ENCODE measurements around the gene HNRNPAB.
"Not testable (repeated sequence)": the region's sequence is repeated elsewhere in the genome, so short reads cannot be mapped to it uniquely, and the experiment has no call there.

HNRNPAB gene

DNA sequence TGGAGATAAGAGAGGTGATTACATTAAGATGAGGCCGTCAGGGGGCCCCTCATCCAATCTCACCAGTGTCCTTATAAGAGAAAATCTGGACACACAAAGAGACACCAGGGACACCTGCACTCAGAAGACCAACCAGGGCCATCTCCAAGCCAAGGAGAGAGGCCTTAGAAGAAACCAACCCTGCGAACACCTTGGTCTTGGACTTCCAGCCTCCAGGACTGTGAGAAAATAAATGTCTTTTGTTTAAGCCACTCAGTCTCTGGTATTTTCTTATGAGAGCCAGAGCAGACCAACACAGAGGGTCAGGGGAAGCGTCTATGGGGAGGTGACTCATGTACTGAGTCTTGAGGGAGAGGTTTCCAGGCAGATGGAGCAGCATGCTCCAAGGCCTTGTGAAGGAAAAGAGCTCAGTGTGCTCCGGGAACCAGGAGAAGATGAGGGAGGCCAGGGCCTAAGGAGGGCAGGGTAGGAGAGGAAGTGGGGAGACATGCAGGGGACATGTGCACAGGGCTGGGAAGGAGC is 22.9 kb downstream of the HNRNPAB start:
- TF ChIP-seq, protein P1, sequence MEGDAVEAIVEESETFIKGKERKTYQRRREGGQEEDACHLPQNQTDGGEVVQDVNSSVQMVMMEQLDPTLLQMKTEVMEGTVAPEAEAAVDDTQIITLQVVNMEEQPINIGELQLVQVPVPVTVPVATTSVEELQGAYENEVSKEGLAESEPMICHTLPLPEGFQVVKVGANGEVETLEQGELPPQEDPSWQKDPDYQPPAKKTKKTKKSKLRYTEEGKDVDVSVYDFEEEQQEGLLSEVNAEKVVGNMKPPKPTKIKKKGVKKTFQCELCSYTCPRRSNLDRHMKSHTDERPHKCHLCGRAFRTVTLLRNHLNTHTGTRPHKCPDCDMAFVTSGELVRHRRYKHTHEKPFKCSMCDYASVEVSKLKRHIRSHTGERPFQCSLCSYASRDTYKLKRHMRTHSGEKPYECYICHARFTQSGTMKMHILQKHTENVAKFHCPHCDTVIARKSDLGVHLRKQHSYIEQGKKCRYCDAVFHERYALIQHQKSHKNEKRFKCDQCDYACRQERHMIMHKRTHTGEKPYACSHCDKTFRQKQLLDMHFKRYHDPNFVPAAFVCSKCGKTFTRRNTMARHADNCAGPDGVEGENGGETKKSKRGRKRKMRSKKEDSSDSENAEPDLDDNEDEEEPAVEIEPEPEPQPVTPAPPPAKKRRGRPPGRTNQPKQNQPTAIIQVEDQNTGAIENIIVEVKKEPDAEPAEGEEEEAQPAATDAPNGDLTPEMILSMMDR (IDR thresholded peaks at IDR 0.05; ENCODE audit: low read depth, low read length): no peak
- no peak for DNase-seq
- Histone ChIP-seq H3K27me3 (no peaks in the 10 kb centered on the region), H3K4me1 (no peaks in the 10 kb centered on the region), H3K4me3 (ENCODE audit: low read depth, low read length) (no peak overlapping the region), H3K9me3 (no peaks in the 10 kb centered on the region), H3K36me3 (peaks cover 38% of the 10 kb centered on the region)

DNA sequence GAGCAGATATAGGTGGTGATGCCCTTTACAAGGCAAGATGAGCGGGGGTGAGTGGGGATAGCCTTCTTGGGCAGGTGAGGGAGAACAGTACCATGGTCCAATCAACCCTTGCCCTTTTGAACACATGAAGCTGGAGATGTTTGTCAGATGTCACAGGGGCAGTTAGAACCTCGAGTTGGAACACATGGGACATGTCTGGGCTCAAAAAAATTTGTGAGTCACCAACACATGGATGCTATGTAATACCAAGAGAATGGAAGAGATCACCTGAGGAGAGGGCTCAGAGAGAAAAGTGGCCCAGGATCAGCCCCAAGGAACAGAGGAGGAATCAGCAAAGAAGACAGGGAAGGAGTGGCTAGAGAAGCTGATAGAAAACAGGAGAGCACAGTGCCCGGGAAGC is 23.6 kb downstream of the HNRNPAB start:
- TF ChIP-seq, protein P1 (IDR thresholded peaks at IDR 0.05; ENCODE audit: low read depth, low read length): no peak
- H3K36me3 ChIP-seq: peaks cover 38% of the 10 kb centered on the region

DNA sequence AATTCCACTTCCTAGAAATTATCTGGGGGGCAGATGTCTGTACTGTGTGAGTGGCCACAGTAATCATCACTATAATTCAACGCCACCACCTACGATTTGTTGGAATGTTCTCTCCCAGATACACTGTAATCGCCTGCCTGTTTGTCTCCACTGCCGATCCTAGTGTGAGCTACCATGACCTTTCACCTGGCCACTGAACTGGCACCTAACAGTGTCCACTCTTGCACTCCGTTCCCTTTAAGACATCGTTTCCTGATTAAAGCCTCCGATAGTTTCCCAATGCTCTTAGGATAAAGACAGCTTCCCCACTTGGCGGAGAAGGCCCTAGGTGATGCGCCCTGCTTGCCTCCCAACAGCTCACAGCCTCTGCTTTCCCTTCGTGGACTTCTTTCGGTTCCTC is 24.3 kb downstream of the HNRNPAB start:
- Histone ChIP-seq H3K27me3 (no peaks in the 10 kb centered on the region), H3K9me3 (no peaks in the 10 kb centered on the region), H3K4me3 (ENCODE audit: low read depth, low read length) (no peak overlapping the region), H3K4me1 (no peaks in the 10 kb centered on the region), H3K36me3 (peaks cover 38% of the 10 kb centered on the region)
- no peak for DNase-seq
- TF ChIP-seq, protein P1 (IDR thresholded peaks at IDR 0.05; ENCODE audit: low read depth, low read length): no peak

More for the DNA sequence above, 23.6 kb downstream of the HNRNPAB start:
- H3K4me3 ChIP-seq (ENCODE audit: low read depth, low read length): no peak overlapping the region
- no peaks in the 10 kb centered on the region for H3K9me3 ChIP-seq
- no peak for DNase-seq
- no peaks in the 10 kb centered on the region for H3K27me3 ChIP-seq
- H3K4me1 ChIP-seq: no peaks in the 10 kb centered on the region

DNA sequence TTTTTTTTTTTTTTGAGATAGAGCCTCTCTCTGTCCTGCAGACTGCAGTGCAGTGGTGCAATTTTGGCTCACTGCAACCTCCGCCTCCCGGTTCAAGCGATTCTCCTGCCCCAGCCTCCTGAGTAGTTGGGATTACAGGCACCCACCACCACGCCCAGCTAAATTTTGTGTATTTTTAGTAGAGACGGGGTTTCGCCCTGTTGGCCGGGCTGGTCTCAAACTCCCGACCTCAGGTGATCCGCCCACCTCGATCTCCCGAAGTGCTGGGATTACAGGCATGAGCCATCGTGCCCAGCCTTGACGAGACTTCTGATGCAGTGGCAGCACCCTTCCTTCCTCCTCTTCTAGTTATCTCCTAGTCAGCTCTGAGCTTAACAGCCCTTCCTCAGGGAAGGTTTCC is 24.8 kb downstream of the HNRNPAB start:
- H3K36me3 ChIP-seq: peaks cover 38% of the 10 kb centered on the region
- not testable (repeated sequence) for H3K4me3 ChIP-seq (ENCODE audit: low read depth, low read length); H3K4me1 ChIP-seq; H3K27me3 ChIP-seq; DNase-seq; H3K9me3 ChIP-seq

DNA sequence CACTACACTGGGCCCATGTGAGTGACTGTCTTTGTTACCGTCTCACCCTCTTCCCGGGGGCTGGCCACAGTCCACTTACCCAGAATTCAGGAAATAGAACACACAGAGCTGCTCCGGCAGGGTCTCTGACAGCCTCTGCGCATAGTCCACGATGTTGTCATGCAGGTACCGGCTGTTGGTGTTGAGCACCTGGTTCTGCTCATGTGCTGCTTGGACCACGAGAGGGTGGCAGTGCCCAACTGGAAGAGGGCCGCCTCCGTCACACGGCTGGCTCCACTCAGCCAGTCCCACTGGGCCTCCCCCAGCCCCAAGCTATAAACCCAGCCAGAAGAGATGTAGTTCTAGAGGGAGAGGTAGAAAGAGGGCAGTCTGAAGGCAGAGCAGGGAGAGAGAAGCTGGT is 25.5 kb downstream of the HNRNPAB start:
- Histone ChIP-seq H3K9me3 (no peaks in the 10 kb centered on the region), H3K27me3 (no peaks in the 10 kb centered on the region), H3K36me3 (peaks cover 33% of the 10 kb centered on the region), H3K4me3 (ENCODE audit: low read depth, low read length) (no peak overlapping the region), H3K4me1 (no peaks in the 10 kb centered on the region)
- TF ChIP-seq, protein P1 (IDR thresholded peaks at IDR 0.05; ENCODE audit: low read depth, low read length): no peak
- no peak for DNase-seq

DNA sequence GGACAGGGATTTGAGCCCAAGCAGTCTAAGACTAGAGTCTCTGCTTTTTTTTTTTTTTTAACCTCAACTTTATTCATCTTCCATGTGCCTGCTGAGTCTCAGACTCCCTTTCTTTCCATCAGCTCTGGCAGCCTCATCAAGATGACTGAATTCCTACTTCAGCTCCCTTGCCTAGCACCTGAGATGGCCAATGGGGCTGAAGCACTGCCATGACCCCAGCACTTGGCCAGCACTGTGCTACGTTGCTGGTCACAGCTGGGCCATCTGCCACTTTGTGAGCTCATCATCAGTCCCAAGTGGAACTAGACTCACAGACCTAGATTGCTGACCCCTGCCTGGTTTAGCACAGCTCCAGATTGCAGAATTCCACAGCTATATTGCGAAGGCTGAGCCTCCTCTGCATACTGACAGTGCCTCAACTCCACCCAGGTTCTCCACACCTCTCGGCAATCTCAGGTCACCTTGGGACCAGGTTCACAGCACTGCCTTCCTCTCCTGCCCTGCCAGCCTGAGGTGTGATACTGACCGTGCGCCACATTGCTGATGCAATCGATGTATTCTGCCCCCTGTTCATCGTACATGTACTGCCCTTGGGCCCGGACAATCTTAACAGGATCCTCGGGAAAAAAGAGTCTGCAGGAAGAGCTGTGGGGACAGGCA is 26.7 kb downstream of the HNRNPAB start:
- Histone ChIP-seq H3K4me3 (ENCODE audit: low read depth, low read length) (peak overlapping the region; percentile 93), H3K36me3 (peaks cover 29% of the 10 kb centered on the region), H3K4me1 (no peaks in the 10 kb centered on the region), H3K27me3 (no peaks in the 10 kb centered on the region), H3K9me3 (no peaks in the 10 kb centered on the region)
- DNase-seq: no peak
- TF ChIP-seq, protein P1 (IDR thresholded peaks at IDR 0.05; ENCODE audit: low read depth, low read length): no peak

All from BE2C (cell line).